Tibial nerve (tissue), 4 donors: Measurements from ENCODE around the gene PSMA5.

Experiments used
- EP300 ChIP-seq, 2 donors: sonication (generic); formaldehyde crosslinking; IDR thresholded peaks; one replicate each; pipeline ENCODE4 v1.6.1; 2017; ENCODE audit warnings: antibody characterized with exemption in 2 of 2, mild to moderate bottlenecking in 1 of 2
- POLR2A ChIP-seq, 2 donors: fragments of 450-650 bp; IDR thresholded peaks; one replicate each; pipeline ENCODE4 v1.6.1; 2017; ENCODE audit warnings: antibody characterized with exemption in 2 of 2, mild to moderate bottlenecking in 2 of 2, moderate library complexity in 2 of 2
- TF ChIP-seq, protein P1 (sequence below), 5 experiments: fragments of 200-600 bp in 3 of 5; fragments of 450-650 bp in 2 of 5; sonication (generic) in 3 of 5; IDR thresholded peaks; one replicate each; pipeline ENCODE4 v1.5.1; 2016 to 2019; ENCODE audit warnings: antibody characterized with exemption in 5 of 5, mild to moderate bottlenecking in 3 of 5, moderate library complexity in 2 of 5

DNA sequence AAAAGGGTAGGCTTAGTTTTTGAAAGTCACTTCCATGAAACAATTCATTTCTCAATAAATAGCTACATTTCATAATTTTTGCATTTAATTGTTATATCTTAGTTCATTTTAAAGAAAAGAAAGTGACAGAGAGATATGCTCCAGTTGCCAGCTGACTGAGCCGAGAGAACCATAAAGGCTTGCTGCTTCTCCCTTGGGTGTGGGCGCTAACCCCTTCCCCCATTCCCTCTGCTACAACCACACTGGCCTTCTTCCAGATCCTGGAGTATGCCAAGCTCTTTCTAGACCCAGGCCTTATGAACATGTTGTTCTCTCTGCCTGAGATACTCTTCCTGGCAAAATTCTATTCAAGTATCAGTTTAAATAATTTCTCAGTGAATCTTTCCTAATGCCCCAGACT is 40.8 kb downstream of the PSMA5 start:
- TF ChIP-seq POLR2A (IDR thresholded peaks at IDR 0.05) (peak in 1 of 2 donors; percentile 10), EP300 (IDR thresholded peaks at IDR 0.05) (peak; percentile 39 to 86)
- TF ChIP-seq, protein P1, sequence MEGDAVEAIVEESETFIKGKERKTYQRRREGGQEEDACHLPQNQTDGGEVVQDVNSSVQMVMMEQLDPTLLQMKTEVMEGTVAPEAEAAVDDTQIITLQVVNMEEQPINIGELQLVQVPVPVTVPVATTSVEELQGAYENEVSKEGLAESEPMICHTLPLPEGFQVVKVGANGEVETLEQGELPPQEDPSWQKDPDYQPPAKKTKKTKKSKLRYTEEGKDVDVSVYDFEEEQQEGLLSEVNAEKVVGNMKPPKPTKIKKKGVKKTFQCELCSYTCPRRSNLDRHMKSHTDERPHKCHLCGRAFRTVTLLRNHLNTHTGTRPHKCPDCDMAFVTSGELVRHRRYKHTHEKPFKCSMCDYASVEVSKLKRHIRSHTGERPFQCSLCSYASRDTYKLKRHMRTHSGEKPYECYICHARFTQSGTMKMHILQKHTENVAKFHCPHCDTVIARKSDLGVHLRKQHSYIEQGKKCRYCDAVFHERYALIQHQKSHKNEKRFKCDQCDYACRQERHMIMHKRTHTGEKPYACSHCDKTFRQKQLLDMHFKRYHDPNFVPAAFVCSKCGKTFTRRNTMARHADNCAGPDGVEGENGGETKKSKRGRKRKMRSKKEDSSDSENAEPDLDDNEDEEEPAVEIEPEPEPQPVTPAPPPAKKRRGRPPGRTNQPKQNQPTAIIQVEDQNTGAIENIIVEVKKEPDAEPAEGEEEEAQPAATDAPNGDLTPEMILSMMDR (IDR thresholded peaks at IDR 0.05): no peak
